Fibroblast of pulmonary artery (primary cell): Measurements from ENCODE around the gene NFE2L2.
A peak's percentile ranks its signal among the peaks of the same experiment; 100 is the strongest.
"Not testable (repeated sequence)": the region's sequence is repeated elsewhere in the genome, so short reads cannot be mapped to it uniquely, and the experiment has no call there.

ENCODE experiments used
- DNase-seq: peaks from one replicate; pipeline ENCODE4 v3.0.0-alpha.2; 2010; ENCODE audit warnings: low read depth
- H3K4me3 ChIP-seq: replicated peaks from 2 replicates; pipeline ENCODE4 v1.5.1; 2011; ENCODE audit warnings: low read depth, mild to moderate bottlenecking, control low read depth, low read length, moderate library complexity
- CTCF ChIP-seq: IDR thresholded peaks from 2 replicates; pipeline ENCODE4 v1.5.1; 2011; ENCODE audit warnings: mild to moderate bottlenecking, control low read depth, low read length, inconsistent platforms; ENCODE audit errors: missing control alignments

Gene NFE2L2

GRCh38 chr2:177268901-177269300 is 4.4 kb upstream of the NFE2L2 start:
- DNase-seq = no peak
- no peak for TF ChIP-seq CTCF
- no peak overlapping the region for H3K4me3 ChIP-seq

GRCh38 chr2:177268187-177268871 is 3.8 kb upstream of the NFE2L2 start:
- no peak for TF ChIP-seq CTCF
- DNase-seq = no peak
- no peak overlapping the region for H3K4me3 ChIP-seq

- not testable (repeated sequence) for H3K4me3 ChIP-seq, DNase-seq
Measured at GRCh38 chr2:177266955-177267354, 2.4 kb upstream of the NFE2L2 start.

GRCh38 chr2:177265824-177266817 is 1.6 kb upstream of the NFE2L2 start:
- H3K4me3 ChIP-seq = peak overlapping the region; percentile 80
- peak; percentile 83 for DNase-seq
- TF ChIP-seq CTCF = no peak

GRCh38 chr2:177264209-177264692 is 276 bp downstream of the NFE2L2 start:
- no peak for DNase-seq
- H3K4me3 ChIP-seq = peak overlapping the region; percentile 80

GRCh38 chr2:177263451-177264208 is 897 bp downstream of the NFE2L2 start:
- peak overlapping the region; percentile 80 for H3K4me3 ChIP-seq
- peak; percentile 68 for TF ChIP-seq CTCF
- DNase-seq = peak; percentile 99

More at GRCh38 chr2:177264209-177264692, 276 bp downstream of the NFE2L2 start:
- TF ChIP-seq CTCF = no peak
